ENCODE data around the gene BRSK2. TPM values are rescaled to one million over a fixed set of nuclear protein-coding genes. Genes with fewer than 3 reads are reported as not detected.

BRSK2 gene
- total and polyA plus RNA-seq, 5 donors, result 0.61 to 2.3 (median 2.1) TPM

- no peak overlapping the region for H3K27ac ChIP-seq (ENCODE audit: low read length)
- ATAC-seq (no peak), DNase-seq (no peak)
- no peaks in the 10 kb centered on the region for H3K27me3 ChIP-seq (ENCODE audit: control insufficient read depth, insufficient read depth)
- H3K9me3 ChIP-seq (ENCODE audit: control insufficient read depth, low read length), result no peaks in the 10 kb centered on the region
- WGBS, result 97% methylated on average over 16 of the region's 16 CpGs
- intact Hi-C loops (cut with DNase I), result no loop called here
- H3K4me1 ChIP-seq (ENCODE audit: control insufficient read depth, insufficient read depth, low read length), result no peaks in the 10 kb centered on the region
- H3K4me3 ChIP-seq (ENCODE audit: low read length), result no peak overlapping the region
Observed at GRCh38 chr11:1463056-1463455, 73.3 kb downstream of the BRSK2 start.

DNA sequence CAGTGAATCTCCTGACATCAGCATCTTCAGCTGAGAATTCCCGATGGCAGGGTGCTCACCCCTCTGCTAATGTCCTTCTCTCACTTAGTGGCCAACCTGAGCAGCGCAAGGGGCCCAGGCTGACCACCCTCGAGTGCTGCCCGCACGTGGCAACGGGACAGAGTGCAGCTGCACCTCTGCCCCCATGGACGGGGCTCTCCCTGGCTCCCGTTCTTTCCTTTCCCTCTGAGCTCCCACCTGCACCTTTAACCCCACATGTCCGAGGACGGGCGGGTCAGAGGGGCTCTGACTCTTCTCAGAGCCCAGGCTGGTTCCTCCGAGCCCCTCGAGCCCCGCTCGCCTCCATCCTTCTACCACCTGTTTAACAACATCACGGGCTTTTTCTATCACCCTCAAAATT, 77.0 kb downstream of the BRSK2 start:
- H3K27me3 ChIP-seq (ENCODE audit: control insufficient read depth, insufficient read depth), result no peaks in the 10 kb centered on the region
- no peaks in the 10 kb centered on the region for H3K4me1 ChIP-seq (ENCODE audit: control insufficient read depth, insufficient read depth, low read length)
- no peaks in the 10 kb centered on the region for H3K9me3 ChIP-seq (ENCODE audit: control insufficient read depth, low read length)
- DNase-seq (peak in 1 of 3 donors; percentile 28), ATAC-seq (no peak)
- 86% methylated on average over 16 of the region's 16 CpGs for WGBS
- H3K4me3 ChIP-seq (ENCODE audit: low read length), result no peak overlapping the region
- no peak overlapping the region for H3K27ac ChIP-seq (ENCODE audit: low read length)
- intact Hi-C loops (cut with DNase I), result no loop called here

DNA sequence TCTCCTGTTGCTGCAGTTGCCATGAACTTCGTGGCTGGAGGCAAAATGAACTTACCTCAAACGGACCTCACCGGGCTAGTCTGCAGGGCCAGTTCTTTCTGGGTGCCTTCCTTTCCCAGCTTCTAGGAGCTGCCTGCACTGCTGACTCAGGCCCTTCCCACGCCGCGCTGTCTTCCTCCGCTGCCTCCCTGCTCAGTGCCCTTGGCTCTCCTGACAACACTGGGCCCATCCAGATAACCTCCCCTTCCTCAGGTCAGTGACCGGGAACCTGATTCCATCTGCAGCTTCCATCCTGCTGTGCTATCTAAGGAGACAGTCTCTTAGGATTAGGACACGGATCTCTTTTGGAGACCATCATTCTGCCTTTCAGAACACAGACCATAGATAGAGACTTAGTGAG, 77.5 kb downstream of the BRSK2 start:
- ATAC-seq (no peak), DNase-seq (peak in 1 of 3 donors; percentile 18)
- intact Hi-C loops (cut with DNase I), result no loop called here
- no peaks in the 10 kb centered on the region for H3K4me1 ChIP-seq (ENCODE audit: control insufficient read depth, insufficient read depth, low read length)
- H3K9me3 ChIP-seq (ENCODE audit: control insufficient read depth, low read length), result no peaks in the 10 kb centered on the region
- no peaks in the 10 kb centered on the region for H3K27me3 ChIP-seq (ENCODE audit: control insufficient read depth, insufficient read depth)
- WGBS, result 68% methylated on average over 9 of the region's 9 CpGs
- H3K27ac ChIP-seq (ENCODE audit: low read length), result no peak overlapping the region
- H3K4me3 ChIP-seq (ENCODE audit: low read length), result no peak overlapping the region

DNA sequence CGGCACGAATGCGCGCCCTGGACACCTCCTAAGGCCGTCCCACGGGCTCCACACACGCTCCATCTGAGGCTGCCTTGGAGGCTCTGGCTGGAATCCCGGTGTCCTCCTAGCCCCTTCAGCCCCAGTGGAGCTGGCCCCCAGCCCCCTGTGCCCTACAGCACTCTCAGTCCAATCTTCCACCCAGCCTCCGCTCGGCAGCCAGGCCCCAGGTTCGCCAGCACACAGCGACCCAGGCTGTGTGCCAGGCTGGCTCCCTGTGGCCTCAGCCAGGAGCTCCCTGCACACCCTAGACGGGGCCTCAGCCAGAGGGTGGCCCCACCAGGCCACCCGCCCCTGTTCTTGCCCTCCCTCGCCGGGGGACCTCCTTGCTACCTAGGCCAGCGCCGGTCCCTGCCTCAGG, 78.3 kb downstream of the BRSK2 start:
- Histone ChIP-seq H3K27me3 (ENCODE audit: control insufficient read depth, insufficient read depth) (no peaks in the 10 kb centered on the region), H3K4me3 (ENCODE audit: low read length) (no peak overlapping the region), H3K4me1 (ENCODE audit: control insufficient read depth, insufficient read depth, low read length) (no peaks in the 10 kb centered on the region), H3K9me3 (ENCODE audit: control insufficient read depth, low read length) (no peaks in the 10 kb centered on the region), H3K27ac (ENCODE audit: low read length) (no peak overlapping the region)
- intact Hi-C loops (cut with DNase I), result no loop called here
- ATAC-seq (peak in 1 of 2 donors; percentile 36), DNase-seq (peak in 2 of 3 donors; percentile 53 to 68)
- 58% methylated on average over 18 of the region's 18 CpGs for WGBS

GRCh38 chr11:1468473-1469066, 78.8 kb downstream of the BRSK2 start:
- H3K4me3 ChIP-seq (ENCODE audit: low read length), result no peak overlapping the region
- WGBS, result 77% methylated on average over 19 of the region's 19 CpGs
- H3K27me3 ChIP-seq (ENCODE audit: control insufficient read depth, insufficient read depth), result no peaks in the 10 kb centered on the region
- H3K9me3 ChIP-seq (ENCODE audit: control insufficient read depth, low read length), result no peaks in the 10 kb centered on the region
- ATAC-seq, result peak in 1 of 2 donors; percentile 1
- H3K4me1 ChIP-seq (ENCODE audit: control insufficient read depth, insufficient read depth, low read length), result no peaks in the 10 kb centered on the region
- DNase-seq, result peak in 2 of 3 donors; percentile 45 to 53
- H3K27ac ChIP-seq (ENCODE audit: low read length), result no peak overlapping the region
- intact Hi-C loops (cut with DNase I), result no loop called here

DNA sequence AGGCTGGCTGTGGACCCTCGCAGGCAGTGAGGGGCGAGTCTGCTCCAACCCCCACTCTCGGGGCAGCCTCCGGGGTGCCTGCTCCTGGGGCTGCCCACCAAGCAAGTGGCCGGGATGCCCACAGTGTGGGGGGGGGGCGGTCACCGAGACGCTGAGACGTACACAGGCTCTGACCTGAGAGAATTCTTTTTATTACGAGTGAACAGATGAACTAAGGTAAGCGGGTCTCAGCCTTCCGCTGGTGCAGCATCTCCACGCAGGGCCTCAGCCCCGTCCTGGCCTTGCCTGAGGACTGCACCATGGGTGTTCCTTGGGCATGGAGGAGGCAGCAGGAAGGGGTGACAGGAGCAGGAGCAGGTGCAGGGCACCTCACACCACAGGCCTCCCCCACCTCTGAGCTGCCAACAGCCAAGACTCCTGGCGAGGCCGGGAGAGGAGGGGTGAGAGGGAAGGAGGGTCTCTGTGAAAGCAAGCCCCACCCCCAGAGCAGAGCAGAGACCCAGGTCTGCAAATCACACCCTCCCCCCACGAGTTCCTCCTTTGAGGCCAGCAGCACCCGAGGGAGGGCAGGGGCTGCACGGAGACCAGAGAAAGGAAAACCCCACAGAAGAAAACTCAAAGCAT, 79.7 kb downstream of the BRSK2 start:
- intact Hi-C loops (cut with DNase I), result no loop called here
- 83% methylated on average over 19 of the region's 19 CpGs for WGBS

GRCh38 chr11:1469911-1470680, 80.4 kb downstream of the BRSK2 start:
- intact Hi-C loops (cut with DNase I), result no loop called here
- Histone ChIP-seq H3K27me3 (ENCODE audit: control insufficient read depth, insufficient read depth) (no peaks in the 10 kb centered on the region), H3K4me1 (ENCODE audit: control insufficient read depth, insufficient read depth, low read length) (no peaks in the 10 kb centered on the region), H3K27ac (ENCODE audit: low read length) (no peak overlapping the region), H3K4me3 (ENCODE audit: low read length) (no peak overlapping the region), H3K9me3 (ENCODE audit: control insufficient read depth, low read length) (no peaks in the 10 kb centered on the region)
- DNase-seq (peak; percentile 6 to 54 (median 51)), ATAC-seq (no peak)
- WGBS, result 91% methylated on average over 35 of the region's 35 CpGs

More for the DNA sequence above, 79.7 kb downstream of the BRSK2 start:
- Histone ChIP-seq H3K4me3 (ENCODE audit: low read length) (no peak overlapping the region), H3K4me1 (ENCODE audit: control insufficient read depth, insufficient read depth, low read length) (no peaks in the 10 kb centered on the region), H3K9me3 (ENCODE audit: control insufficient read depth, low read length) (no peaks in the 10 kb centered on the region), H3K27me3 (ENCODE audit: control insufficient read depth, insufficient read depth) (no peaks in the 10 kb centered on the region), H3K27ac (ENCODE audit: low read length) (no peak overlapping the region)
- ATAC-seq (no peak), DNase-seq (peak in 2 of 3 donors; percentile 47 to 51)

GRCh38 chr11:1470681-1471611, 81.2 kb downstream of the BRSK2 start:
- Histone ChIP-seq H3K27me3 (ENCODE audit: control insufficient read depth, insufficient read depth) (no peaks in the 10 kb centered on the region), H3K9me3 (ENCODE audit: control insufficient read depth, low read length) (no peaks in the 10 kb centered on the region), H3K4me3 (ENCODE audit: low read length) (no peak overlapping the region), H3K27ac (ENCODE audit: low read length) (no peak overlapping the region), H3K4me1 (ENCODE audit: control insufficient read depth, insufficient read depth, low read length) (no peaks in the 10 kb centered on the region)
- 94% methylated on average over 40 of the region's 40 CpGs for WGBS
- intact Hi-C loops (cut with DNase I), result no loop called here
- ATAC-seq (no peak), DNase-seq (peak; percentile 10 to 54 (median 43))

- no peaks in the 10 kb centered on the region for H3K9me3 ChIP-seq (ENCODE audit: control insufficient read depth, low read length)
- no peaks in the 10 kb centered on the region for H3K27me3 ChIP-seq (ENCODE audit: control insufficient read depth, insufficient read depth)
- ATAC-seq, result no peak
- peak in 2 of 3 donors; percentile 12 to 35 for DNase-seq
- H3K27ac ChIP-seq (ENCODE audit: low read length), result no peak overlapping the region
- no peaks in the 10 kb centered on the region for H3K4me1 ChIP-seq (ENCODE audit: control insufficient read depth, insufficient read depth, low read length)
- H3K4me3 ChIP-seq (ENCODE audit: low read length), result no peak overlapping the region
- WGBS, result 83% methylated on average over 9 of the region's 9 CpGs
- intact Hi-C loops (cut with DNase I), result no loop called here
Observed at GRCh38 chr11:1471736-1472135, 82.0 kb downstream of the BRSK2 start.

- ATAC-seq (no peak), DNase-seq (peak; percentile 8 to 51 (median 38))
- 92% methylated on average over 21 of the region's 21 CpGs for WGBS
- no peak overlapping the region for H3K27ac ChIP-seq (ENCODE audit: low read length)
- no peaks in the 10 kb centered on the region for H3K27me3 ChIP-seq (ENCODE audit: control insufficient read depth, insufficient read depth)
- intact Hi-C loops (cut with DNase I), result no loop called here
- H3K4me1 ChIP-seq (ENCODE audit: control insufficient read depth, insufficient read depth, low read length), result no peaks in the 10 kb centered on the region
- no peak overlapping the region for H3K4me3 ChIP-seq (ENCODE audit: low read length)
- H3K9me3 ChIP-seq (ENCODE audit: control insufficient read depth, low read length), result no peaks in the 10 kb centered on the region
Observed at GRCh38 chr11:1472180-1473005, 82.7 kb downstream of the BRSK2 start.

Measured in right cardiac atrium (tissue), 5 donors.